Mucosa of rectum (tissue), 2 donors: ENCODE results near the gene UAP1L1.

Experiments used
- H3K27ac ChIP-seq, 2 donors: one replicate each; pipeline ENCODE4 v1.7.0; 2013; ENCODE audit warnings: inconsistent platforms in 2 of 2, low read depth in 2 of 2, low read length in 2 of 2
- H3K27me3 ChIP-seq, 2 donors: one replicate each; pipeline ENCODE4 v1.7.0; 2013; ENCODE audit warnings: low read length in 2 of 2; ENCODE audit not compliant: control insufficient read depth in 2 of 2, insufficient read depth in 2 of 2
- H3K36me3 ChIP-seq, 2 donors: one replicate each; pipeline ENCODE4 v1.7.0; 2013; ENCODE audit warnings: low read length in 2 of 2; ENCODE audit not compliant: control insufficient read depth in 2 of 2, insufficient read depth in 2 of 2
- H3K4me1 ChIP-seq, 2 donors: one replicate each; pipeline ENCODE4 v1.7.0; 2013; ENCODE audit warnings: low read length in 2 of 2, mild to moderate bottlenecking in 1 of 2; ENCODE audit not compliant: control insufficient read depth in 2 of 2, insufficient read depth in 2 of 2
- H3K4me3 ChIP-seq, 2 donors: one replicate each; pipeline ENCODE4 v1.7.0; 2013; ENCODE audit warnings: low read length in 2 of 2
- H3K9ac ChIP-seq, 2 donors: one replicate each; pipeline ENCODE4 v1.7.0; 2013; ENCODE audit warnings: low read length in 2 of 2, low read depth in 1 of 2, mild to moderate bottlenecking in 1 of 2
- H3K9me3 ChIP-seq, 2 donors: one replicate each; pipeline ENCODE4 v1.7.0; 2013; ENCODE audit warnings: low read length in 2 of 2; ENCODE audit not compliant: control insufficient read depth in 2 of 2
- donor health status: healthy.
- donor health status: Normal muscosa, but diverticular disease.

The UAP1L1 gene

DNA sequence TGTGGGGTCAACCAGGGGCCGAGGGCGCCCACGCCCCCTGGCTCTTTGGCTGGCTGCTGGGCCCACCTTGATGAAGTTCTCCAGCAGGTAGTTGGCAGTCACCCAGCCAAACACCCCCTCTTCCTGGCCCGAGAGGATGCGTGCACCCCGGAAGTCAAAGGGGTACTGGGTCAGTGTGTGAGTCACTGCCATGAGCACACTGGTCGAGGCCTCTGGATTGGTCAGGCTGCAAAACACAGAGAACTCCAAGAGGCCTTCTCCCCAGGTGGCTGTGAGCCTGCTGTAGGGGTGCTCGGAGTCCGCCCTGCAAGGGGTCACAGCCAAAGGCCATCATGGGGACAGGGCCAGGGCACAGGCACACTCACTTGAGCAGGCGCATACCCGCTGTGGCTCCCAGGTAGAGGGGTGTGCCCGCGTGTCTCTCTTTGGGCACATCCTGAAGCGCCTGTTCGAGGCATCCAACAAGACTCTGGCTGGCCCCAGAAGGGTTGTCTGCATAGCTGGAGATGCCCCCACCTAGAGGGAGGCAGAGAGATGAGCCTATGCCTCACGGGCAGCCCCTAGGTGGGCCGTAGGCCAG is 26.1 kb upstream of the UAP1L1 start:
- H3K4me3 ChIP-seq: no peak overlapping the region
- no peaks in the 10 kb centered on the region for H3K9me3 ChIP-seq
- no peaks in the 10 kb centered on the region for H3K36me3 ChIP-seq
- peaks cover 25 to 30% of the 10 kb centered on the region in 2 donors for H3K4me1 ChIP-seq
- no peak overlapping the region for H3K9ac ChIP-seq
- no peak overlapping the region for H3K27ac ChIP-seq
- peaks cover 11 to 28% of the 10 kb centered on the region in 2 donors for H3K27me3 ChIP-seq

DNA sequence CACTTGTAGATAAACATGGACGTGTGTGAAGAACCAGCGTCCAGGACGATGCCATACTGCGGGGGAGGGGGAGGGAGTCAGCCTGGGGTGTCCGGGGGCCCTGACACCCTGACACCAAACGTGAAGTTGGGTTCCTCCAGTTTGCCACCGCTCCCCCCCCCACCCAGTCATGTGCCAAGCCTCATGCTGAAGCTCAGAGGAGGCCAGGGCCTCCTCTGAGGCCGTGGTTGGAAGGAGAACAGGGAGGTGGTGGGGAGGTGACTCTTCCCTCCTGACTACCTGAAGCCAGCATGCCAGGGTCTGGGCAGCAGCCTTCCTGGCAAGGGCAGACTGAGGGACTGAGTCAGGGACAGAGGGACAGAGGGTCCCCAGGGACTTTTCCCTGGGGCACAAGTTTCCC is 25.0 kb upstream of the UAP1L1 start:
- Histone ChIP-seq H3K27ac (no peak overlapping the region), H3K36me3 (no peaks in the 10 kb centered on the region), H3K4me3 (no peak overlapping the region), H3K9me3 (no peaks in the 10 kb centered on the region), H3K9ac (no peak overlapping the region), H3K27me3 (peaks cover 9 to 26% of the 10 kb centered on the region in 2 donors), H3K4me1 (peaks cover 29 to 33% of the 10 kb centered on the region in 2 donors)

DNA sequence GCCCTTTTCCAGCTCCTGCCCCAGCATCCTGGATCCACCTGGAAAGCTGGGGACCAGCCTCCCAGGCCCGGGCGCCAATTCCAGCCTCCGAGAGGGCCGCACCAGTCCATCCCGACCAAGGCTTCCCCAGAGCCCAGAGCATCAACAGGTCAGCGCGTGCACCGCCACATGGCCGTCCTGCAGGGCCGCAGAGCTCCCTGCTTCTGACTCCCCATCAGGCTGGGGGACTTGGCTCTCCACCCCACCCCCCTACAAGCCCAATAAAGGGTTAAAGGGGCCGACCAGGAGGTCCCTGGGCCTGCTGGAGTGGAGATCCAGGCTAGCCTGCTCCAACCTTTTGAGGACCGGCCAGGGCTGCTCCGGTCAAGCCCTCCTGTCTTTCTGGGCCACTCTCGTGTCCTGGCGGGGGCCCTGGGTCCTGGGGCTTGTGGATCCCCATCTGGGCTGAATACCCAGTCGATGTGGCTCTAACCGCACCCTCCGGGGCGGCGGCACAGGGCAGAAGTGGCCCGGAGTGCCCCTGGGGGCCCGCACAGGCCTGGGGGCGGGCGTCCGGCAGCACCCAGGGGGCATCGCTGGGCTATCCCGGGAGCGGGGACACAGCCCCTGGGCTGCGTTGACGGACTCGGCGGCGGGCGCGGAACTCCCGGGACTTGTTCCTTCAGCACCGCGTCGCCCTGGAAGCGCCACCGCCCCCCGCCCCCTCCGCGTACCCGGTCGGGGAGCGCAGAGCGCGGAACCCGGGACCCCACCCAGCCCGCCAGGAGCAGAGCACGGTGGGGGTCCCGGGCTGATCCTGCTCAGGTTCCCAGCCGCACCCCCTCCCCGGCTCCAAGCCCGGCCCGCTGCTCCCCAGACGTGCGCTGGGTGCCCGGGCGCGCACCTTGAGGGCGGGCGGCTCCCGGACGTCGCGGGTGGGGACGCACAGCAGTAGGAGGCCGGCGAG is 24.0 kb upstream of the UAP1L1 start:
- peak overlapping the region in 1 of 2 donors; percentile 86 for H3K27ac ChIP-seq
- H3K27me3 ChIP-seq: peaks cover 6 to 17% of the 10 kb centered on the region in 2 donors
- H3K4me1 ChIP-seq: peaks cover 38 to 42% of the 10 kb centered on the region in 2 donors
- peak overlapping the region; percentile 24 to 53 for H3K9ac ChIP-seq
- no peaks in the 10 kb centered on the region for H3K9me3 ChIP-seq
- peak overlapping the region; percentile 13 to 44 for H3K4me3 ChIP-seq
- no peaks in the 10 kb centered on the region for H3K36me3 ChIP-seq

DNA sequence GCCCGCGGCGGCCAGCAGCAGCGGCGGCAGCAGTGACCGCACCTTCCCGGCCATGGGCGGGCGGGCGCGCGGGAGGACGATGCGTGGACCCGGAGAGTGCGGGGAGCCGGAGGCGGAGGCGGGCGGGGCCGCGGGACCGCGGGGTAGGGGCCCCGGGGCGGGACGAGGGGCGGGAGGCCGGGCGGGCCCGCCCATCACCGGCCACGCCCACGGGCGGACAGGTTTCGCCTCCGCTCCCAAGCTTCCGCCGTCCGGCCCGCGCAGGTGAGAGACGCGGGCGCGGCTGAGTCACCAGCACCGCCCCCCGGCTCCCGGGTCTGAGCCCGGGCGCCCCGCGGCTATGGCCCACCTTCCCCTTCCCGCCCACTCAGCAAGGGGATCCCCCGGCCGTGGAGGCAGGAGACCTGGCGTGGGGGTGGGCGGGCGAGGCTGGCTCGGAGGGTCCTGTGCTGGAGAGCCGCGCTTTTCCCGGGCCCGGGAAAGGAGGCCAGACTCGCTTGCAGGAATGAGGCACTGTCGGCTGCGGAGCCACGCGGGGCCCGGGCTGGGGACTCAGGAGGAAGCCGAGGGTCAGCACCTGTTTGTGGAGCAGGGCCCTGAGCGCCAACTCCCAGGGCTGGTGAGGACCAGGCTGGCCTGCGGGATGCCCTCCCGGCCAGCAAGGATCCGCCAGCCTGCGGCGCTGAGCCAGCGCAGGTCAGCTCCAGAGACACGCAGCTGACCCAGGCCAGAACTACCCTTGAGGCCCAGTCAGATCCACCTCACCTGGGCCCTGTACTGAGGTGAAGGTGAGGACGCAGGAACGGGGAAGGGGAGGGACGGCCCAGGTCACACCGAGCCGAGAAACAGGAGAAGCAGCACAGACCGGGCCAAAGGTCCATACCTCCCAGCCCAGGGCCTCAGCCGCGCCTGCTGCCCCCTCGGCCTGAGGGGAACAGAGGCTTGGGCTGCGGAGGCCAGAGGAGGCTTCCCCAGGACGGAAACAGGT is 23.1 kb upstream of the UAP1L1 start, which contains the start of gene ENTPD2:
ENTPD2 (minus strand) TSS at position 118 of the 988 bp plus-strand sequence; CDS start at position 54, 64 bp downstream.
- peaks cover 42 to 43% of the 10 kb centered on the region in 2 donors for H3K4me1 ChIP-seq
- H3K9me3 ChIP-seq: no peaks in the 10 kb centered on the region
- no peaks in the 10 kb centered on the region for H3K36me3 ChIP-seq
- peak within 1 kb of the TSS; percentile 65 to 69 for H3K9ac ChIP-seq
- peak within 1 kb of the TSS; percentile 59 to 61 for H3K4me3 ChIP-seq
- H3K27ac ChIP-seq: peak within 1 kb of the TSS; percentile 82 to 86
- peaks cover 4 to 14% of the 10 kb centered on the region in 2 donors for H3K27me3 ChIP-seq

DNA sequence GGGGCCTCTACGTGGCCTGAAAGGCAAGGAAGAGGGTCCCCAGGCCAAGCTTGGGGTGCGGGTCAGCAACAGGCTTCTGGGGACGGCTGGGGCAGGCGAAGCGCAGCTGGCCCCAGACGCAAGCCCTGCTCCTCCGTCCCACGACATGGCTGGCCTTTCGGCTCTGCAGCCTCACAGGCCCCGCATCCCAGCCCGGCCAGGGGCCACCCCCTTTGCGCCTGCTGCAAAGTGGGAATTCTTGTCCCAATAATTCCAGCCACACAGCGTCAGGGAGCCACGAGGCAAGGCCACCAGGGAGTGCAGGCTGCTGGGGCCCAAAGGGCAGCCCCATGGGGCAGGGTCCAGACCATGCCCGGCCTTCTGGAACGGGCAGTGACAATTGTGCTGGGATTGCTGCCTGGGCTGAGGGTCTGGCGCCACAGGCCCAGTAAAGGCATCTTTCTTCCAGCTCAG is 22.4 kb upstream of the UAP1L1 start:
- H3K27ac ChIP-seq: peak overlapping the region; percentile 82 to 86
- peak overlapping the region; percentile 65 to 69 for H3K9ac ChIP-seq
- no peaks in the 10 kb centered on the region for H3K9me3 ChIP-seq
- peaks cover 0 to 11% of the 10 kb centered on the region in 2 donors for H3K27me3 ChIP-seq
- H3K36me3 ChIP-seq: no peaks in the 10 kb centered on the region
- H3K4me3 ChIP-seq: peak overlapping the region; percentile 59 to 61
- H3K4me1 ChIP-seq: peaks cover 42 to 43% of the 10 kb centered on the region in 2 donors

DNA sequence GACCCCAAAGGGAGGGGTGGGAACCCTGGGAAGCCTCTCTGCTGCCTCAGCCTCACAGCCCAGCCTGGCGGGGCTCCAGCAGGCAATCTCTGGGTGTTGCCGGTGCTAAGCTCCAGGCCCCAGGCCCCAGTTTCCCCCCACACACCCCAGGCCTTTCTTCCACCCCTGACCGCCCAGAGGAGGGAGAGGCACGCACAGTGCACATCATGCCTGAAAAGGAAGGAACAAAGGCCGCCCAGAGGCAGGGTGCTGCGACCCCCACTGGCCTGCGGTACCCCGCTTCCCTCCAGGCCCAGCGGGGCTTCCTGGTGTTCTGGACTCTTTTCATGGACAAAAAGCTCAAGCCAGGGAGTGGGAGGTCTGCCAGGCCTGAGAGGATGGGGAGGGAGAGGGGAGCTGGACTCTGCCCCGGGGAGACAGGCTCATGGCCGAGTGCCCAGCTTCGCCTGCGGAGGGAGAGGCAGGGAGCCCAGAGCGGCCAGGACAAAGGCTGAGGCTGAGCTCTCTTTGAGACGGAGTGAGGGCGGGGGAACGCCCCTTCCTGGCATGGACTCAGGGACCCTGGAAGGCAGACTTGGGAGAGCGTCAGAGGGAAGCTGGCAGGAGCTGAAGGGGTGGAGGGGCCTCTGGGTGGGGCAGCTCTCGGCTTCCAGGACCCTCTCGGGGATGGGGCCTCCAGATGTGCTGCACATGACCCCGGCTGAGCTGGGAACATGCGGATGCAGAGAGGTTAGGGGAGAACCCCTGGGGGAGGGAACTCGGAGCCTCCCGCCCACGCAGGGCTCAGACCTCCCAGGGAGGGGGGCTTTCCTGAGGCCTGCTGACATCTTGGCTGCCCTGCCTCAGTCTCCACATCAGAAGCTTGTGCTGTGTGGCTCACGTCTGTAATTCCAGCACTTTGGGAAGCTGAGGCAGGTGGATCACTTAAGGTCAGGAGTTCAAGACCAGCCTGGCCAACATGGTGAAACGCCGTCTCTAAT is 21.6 kb upstream of the UAP1L1 start:
- peak overlapping the region; percentile 48 to 61 for H3K4me3 ChIP-seq
- peaks cover 0 to 11% of the 10 kb centered on the region in 2 donors for H3K27me3 ChIP-seq
- peak overlapping the region; percentile 82 to 86 for H3K27ac ChIP-seq
- H3K4me1 ChIP-seq: peaks cover 42 to 43% of the 10 kb centered on the region in 2 donors
- H3K9ac ChIP-seq: peak overlapping the region; percentile 65 to 69
- H3K36me3 ChIP-seq: no peaks in the 10 kb centered on the region
- no peaks in the 10 kb centered on the region for H3K9me3 ChIP-seq

DNA sequence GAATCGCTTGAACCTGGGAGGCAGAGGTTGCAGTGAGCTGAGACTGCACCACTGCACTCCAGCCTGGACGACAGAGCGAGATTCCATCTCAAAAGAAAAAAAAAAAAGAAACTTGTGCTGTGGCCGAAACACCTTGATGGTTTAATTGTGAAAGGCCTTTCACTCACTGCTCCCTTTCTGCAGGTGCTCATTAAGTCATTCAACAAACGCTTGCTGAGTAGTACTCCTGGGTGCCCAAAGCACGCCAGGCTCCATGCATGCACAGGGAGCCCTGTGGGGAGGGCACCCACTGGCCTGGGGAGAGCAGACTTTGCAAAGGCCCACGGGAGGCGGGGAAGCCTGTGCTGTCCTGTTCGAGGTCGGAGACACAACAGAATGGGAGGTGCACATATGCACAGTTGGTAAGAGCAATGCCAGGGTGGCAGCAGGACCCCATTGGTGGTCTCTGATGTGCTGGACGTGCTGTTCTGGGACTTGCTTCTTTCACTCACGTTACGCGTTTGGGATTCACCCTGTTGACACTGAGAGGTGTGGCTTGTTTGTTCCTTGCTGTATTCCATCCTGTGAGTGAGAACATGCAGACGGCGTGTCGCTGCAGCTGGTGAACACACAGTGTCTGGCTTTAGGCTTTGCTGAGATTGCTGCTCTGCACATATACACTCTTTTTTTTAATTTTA is 20.4 kb upstream of the UAP1L1 start:
- no peak overlapping the region for H3K9ac ChIP-seq
- H3K9me3 ChIP-seq: no peaks in the 10 kb centered on the region

DNA sequence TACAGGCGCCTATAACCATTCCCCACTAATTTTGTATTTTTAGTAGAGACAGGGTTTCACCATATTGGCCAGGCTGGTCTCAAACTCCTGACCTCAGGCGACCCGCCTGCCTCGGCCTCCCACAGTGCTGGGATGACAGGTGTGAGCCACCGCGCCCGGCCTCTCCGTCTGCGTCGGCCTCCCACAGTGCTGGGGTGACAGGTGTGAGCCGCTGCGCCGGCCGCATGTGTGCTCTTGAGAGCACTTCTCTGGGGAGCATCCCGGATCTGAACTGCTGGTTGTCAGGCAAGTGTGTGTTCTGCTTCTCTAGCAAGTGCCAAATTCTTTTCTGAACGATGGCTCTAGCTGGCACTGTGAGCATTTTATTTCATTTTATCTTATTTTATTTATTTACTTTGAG is 19.8 kb upstream of the UAP1L1 start:
- Histone ChIP-seq H3K27me3 (peaks cover 0 to 7% of the 10 kb centered on the region in 2 donors), H3K9me3 (no peaks in the 10 kb centered on the region), H3K36me3 (no peaks in the 10 kb centered on the region), H3K27ac (no peak overlapping the region), H3K9ac (no peak overlapping the region), H3K4me1 (peaks cover 42 to 43% of the 10 kb centered on the region in 2 donors), H3K4me3 (no peak overlapping the region)

More for the DNA sequence above, 20.4 kb upstream of the UAP1L1 start:
- no peaks in the 10 kb centered on the region for H3K36me3 ChIP-seq
- H3K27ac ChIP-seq: no peak overlapping the region
- peak overlapping the region in 1 of 2 donors; percentile 7 for H3K4me3 ChIP-seq
- peaks cover 42 to 43% of the 10 kb centered on the region in 2 donors for H3K4me1 ChIP-seq
- H3K27me3 ChIP-seq: peaks cover 0 to 11% of the 10 kb centered on the region in 2 donors
